Aorta (tissue), 5 donors: ENCODE results near the gene PLD1. TPM values are rescaled to one million over a fixed set of nuclear protein-coding genes. Genes with fewer than 3 reads are reported as not detected.

Experiments used
- ATAC-seq: fragments of 200-7000 bp; cut with Tn5 transposase; one replicate; pipeline ENCODE4 v1.9.1; 2022; ENCODE audit warnings: moderate library complexity; ENCODE audit not compliant: low FRiP score
- DNase-seq, 2 donors: peaks; one replicate each; pipeline ENCODE4 v3.0.0-alpha.2; 2020
- H3K27ac ChIP-seq, 2 donors: one replicate each; pipeline ENCODE4 v1.5.1; 2013; ENCODE audit warnings: low read length in 2 of 2, mild to moderate bottlenecking in 2 of 2, moderate library complexity in 2 of 2, control low read depth in 1 of 2, inconsistent platforms in 1 of 2, low read depth in 1 of 2
- H3K27me3 ChIP-seq, 2 donors: one replicate each; pipeline ENCODE4 v1.6.1; 2013; ENCODE audit warnings: control low read depth in 1 of 2, low read length in 1 of 2, mild to moderate bottlenecking in 1 of 2, moderate library complexity in 1 of 2; ENCODE audit not compliant: insufficient read depth in 2 of 2, control insufficient read depth in 1 of 2
- H3K36me3 ChIP-seq, 2 donors: one replicate each; pipeline ENCODE4 v1.6.1; 2013; ENCODE audit warnings: control low read depth in 1 of 2, low read length in 1 of 2, mild to moderate bottlenecking in 1 of 2; ENCODE audit not compliant: insufficient read depth in 2 of 2, control insufficient read depth in 1 of 2
- H3K4me1 ChIP-seq, 2 donors: one replicate each; pipeline ENCODE4 v1.6.1; 2013; ENCODE audit warnings: low read length in 2 of 2, control low read depth in 1 of 2, mild to moderate bottlenecking in 1 of 2, moderate library complexity in 1 of 2; ENCODE audit not compliant: insufficient read depth in 2 of 2, control insufficient read depth in 1 of 2
- H3K4me3 ChIP-seq, 2 donors: one replicate each; pipeline ENCODE4 v1.5.1; 2013; ENCODE audit warnings: low read length in 2 of 2, control low read depth in 1 of 2, mild to moderate bottlenecking in 1 of 2
- H3K9me3 ChIP-seq: one replicate; pipeline ENCODE4 v1.6.1; 2013; ENCODE audit warnings: mild to moderate bottlenecking, low read length; ENCODE audit not compliant: control insufficient read depth
- WGBS, 2 donors: extraction: QIAGEN DNeasy Blood & Tissue Kit; methylation state at CpG; one replicate each; pipeline ENCODE4 v1.1.7; 2013; 5-methylcytosine and 5-hydroxymethylcytosine counted together
- intact Hi-C, 2 donors: fragments of 100-400 bp; cut with DNase I; formaldehyde crosslinking; loops; one replicate each; pipeline versions ENCODE4 v1.14.2 to v1.15.0; 2022
- polyA plus RNA-seq, 2 donors: library from polyadenylated mRNA; stranded (reverse); fragments of 200-250 nt; gene quantifications; one replicate each; pipeline ENCODE4 v1.2.3, GENCODE V29; 2013
- total RNA-seq, 2 donors: library from RNA; stranded (reverse); fragmentation: NEBNext Ultra II Directional; extraction: Animal tissue kit (Norgen Biotek cat#: 25700); gene quantifications; one replicate each; pipeline ENCODE4 v1.2.1, GENCODE V29; 2021
- donor health status: healthy with polysubstance abuse.
- donor health status: Bipolar disorder and iron deficiency.
- donor health status: DM: no; HTN: no; CAD: no.
- donor health status: DM: no; HTN: no; CAD: no.
- donor health status: DM: yes; HTN: yes; CAD: no.

PLD1 gene
- total and polyA plus RNA-seq, 4 donors = 19.1 to 41.3 (median 25.6) TPM

DNA sequence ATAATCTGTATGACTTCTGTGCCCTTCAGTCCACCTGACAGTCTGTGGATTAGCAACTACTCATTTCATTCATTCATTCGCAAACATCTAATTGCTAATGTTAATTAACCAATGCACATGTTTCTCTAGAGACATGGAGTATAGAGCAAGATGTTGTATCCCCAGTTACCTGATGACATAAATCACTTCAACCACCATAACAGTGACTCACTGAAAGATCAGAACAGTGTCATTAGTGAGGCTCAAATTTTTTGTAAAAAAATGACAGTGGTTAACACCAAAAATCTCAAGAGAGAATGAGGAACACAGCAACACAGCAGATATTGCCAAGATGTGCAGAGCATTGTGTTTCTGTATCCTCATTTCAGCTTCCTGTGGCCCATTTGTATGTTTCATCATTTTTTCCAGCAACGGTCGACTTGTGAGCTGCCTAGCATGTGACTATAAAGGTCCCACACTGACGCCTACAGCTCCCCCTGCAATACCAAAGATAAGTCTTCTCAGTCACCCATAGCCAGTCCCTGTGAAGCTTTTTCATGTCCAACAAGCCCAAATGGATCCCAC lies 3.7 kb upstream of the PLD1 start:
- no peak overlapping the region for H3K27ac ChIP-seq
- H3K27me3 ChIP-seq = no peaks in the 10 kb centered on the region
- intact Hi-C loops = no loop called here
- H3K4me3 ChIP-seq = no peak overlapping the region
- DNase-seq (peak in 1 of 2 donors; percentile 62), ATAC-seq (no peak)
- 82 to 84% methylated on average over 4 of the region's 4 CpGs for WGBS, 2 donors
- no peaks in the 10 kb centered on the region for H3K4me1 ChIP-seq
- no peaks in the 10 kb centered on the region for H3K9me3 ChIP-seq
- no peaks in the 10 kb centered on the region for H3K36me3 ChIP-seq

DNA sequence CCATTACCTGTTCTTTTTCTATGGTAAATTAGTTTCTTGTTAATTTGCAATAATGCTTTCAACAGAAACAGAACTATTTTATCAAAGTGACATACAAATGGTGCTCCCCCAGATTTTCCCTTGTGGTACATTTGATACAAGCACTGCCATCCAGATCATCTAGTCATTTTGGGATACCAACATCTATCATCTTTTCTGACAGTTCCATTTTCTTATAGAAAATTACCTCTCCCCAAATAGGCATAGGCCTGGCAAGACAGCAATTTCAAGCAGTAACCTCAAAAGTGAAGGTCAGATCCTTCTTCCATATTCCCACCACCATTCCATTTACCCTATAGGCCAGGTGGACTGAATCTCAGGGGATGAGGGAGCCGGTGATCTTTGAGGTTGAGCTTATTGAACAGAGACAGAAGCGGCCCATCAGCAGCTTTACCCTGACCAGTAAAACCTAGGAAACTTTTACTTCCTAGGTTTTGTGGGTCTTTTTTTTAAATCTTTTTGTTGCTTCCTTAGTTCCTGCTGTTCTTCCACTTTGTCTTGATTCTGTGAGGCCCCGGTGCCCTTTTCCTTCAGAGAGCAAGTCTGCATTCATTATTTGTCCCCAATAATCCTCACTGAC lies 3.1 kb upstream of the PLD1 start:
- ATAC-seq (no peak), DNase-seq (no peak)
- Histone ChIP-seq H3K9me3 (no peaks in the 10 kb centered on the region), H3K27me3 (no peaks in the 10 kb centered on the region), H3K27ac (no peak overlapping the region), H3K4me1 (no peaks in the 10 kb centered on the region), H3K4me3 (no peak overlapping the region), H3K36me3 (no peaks in the 10 kb centered on the region)
- 97 to 99% methylated on average over 3 of the region's 3 CpGs for WGBS, 2 donors
- intact Hi-C loops = no loop called here

DNA sequence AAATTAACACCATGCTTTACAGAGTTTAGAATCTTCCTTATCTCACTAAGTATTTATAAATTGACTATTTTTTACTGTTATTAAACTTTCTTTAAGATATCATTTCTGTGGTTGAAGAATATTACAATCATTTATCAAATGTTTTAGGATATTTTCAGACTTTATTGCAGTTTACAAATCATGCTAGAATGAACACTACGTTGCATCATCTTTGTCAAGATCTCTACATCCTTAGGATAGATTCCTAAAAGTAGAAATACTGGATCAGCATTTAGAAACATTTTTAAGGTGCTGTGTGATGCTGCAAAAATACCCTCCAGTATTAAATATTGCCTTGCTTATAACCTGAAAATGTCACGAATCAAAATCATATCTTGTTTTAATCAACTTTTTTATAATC lies 2.5 kb upstream of the PLD1 start:
- Histone ChIP-seq H3K4me1 (no peaks in the 10 kb centered on the region), H3K9me3 (no peaks in the 10 kb centered on the region), H3K36me3 (no peaks in the 10 kb centered on the region), H3K27ac (no peak overlapping the region), H3K27me3 (no peaks in the 10 kb centered on the region), H3K4me3 (no peak overlapping the region)
- WGBS, 2 donors = 93 to 94% methylated on average over 2 of the region's 2 CpGs
- no peak for ATAC-seq
- intact Hi-C loops = no loop called here
- no peak for DNase-seq

DNA sequence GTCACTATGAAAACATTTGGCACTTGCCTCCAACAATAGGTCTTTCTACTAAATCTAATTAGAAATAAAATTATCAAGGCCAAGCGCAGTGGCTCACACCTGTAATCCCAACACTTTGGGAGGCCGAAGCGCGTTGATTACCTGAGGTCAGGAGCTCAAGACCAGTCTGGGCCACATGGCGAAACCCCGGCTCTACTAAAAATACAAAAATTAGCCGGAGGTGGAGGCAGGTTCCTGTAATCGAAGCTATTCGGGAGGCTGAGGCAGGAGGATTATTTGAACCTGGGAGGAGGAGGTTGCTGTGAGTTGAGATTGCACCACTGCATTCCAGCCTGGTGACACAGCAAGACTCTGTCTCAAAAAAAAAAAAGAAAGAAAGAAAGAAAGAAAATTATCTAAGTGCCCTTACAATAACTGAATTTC lies 1.6 kb upstream of the PLD1 start:
- intact Hi-C loops = no loop called here
- no peaks in the 10 kb centered on the region for H3K36me3 ChIP-seq
- H3K27ac ChIP-seq = no peak overlapping the region
- DNase-seq (no peak), ATAC-seq (no peak)
- no peaks in the 10 kb centered on the region for H3K27me3 ChIP-seq
- H3K4me3 ChIP-seq = no peak overlapping the region
- no peaks in the 10 kb centered on the region for H3K4me1 ChIP-seq
- no peaks in the 10 kb centered on the region for H3K9me3 ChIP-seq
- 95 to 97% methylated on average over 9 of the region's 9 CpGs for WGBS, 2 donors

DNA sequence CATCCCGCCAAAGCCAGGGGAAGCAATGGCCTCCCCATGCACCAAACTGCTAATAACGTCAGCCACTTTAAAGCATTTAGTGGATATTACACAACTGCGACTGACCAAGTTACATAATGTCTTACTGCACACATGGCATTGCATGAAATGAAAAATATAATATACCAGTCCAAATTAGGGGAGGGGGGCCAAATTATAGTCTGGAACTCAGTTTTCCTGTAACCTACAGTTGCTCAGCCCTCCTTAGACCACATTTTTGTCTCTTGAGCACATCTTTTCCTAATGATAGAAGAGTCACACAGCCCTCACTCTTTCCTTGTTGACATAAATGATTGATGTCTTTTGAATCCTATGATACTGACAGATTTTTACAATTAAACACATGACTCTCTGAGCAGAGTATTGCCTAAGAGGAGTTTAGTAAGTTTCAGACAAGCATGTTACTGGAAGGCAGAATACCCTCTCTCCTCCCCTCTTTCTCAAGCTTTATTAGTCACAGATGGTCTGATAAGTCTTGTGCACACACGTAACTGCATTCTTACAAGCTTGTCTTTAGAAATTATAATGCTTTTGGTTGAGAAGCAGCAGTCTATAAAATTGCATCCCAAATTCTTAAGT lies 1.1 kb upstream of the PLD1 start:
- Histone ChIP-seq H3K4me3 (no peak overlapping the region), H3K27ac (no peak overlapping the region), H3K9me3 (no peaks in the 10 kb centered on the region), H3K36me3 (no peaks in the 10 kb centered on the region), H3K27me3 (no peaks in the 10 kb centered on the region), H3K4me1 (no peaks in the 10 kb centered on the region)
- WGBS, 2 donors = 12 to 17% methylated on average over 4 of the region's 4 CpGs
- intact Hi-C loops = no loop called here
- DNase-seq (no peak), ATAC-seq (peak; percentile 74)

DNA sequence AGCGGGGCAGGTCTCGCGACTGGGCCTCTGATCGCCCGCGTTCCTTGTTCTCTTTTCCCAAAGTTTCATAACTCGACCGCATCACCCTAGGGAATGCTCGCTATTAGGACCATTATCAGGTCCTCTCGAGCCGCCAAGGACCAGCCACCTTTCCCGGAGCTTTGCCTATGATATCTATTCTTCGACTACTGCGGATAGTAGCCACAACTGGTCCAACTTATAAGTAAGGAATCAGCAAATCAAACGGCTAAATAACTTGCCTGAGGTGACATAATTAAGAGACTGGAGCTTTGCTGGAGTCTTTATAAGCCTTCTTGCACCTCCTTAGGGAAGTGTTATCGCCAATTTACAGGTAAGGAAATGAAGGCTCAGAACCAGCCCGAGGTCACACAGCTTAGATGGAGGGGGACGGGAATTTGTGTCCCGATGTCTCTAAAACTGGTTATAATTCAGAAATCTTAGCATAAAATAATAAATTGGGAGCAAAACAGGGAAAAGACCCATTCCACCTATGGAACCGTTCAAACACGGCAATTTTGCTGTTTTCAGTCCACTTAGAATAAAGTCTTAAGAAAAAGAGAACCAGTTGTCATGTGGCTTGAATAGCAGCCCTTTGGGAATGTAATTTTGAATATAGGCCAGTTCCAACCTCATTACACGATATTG lies 479 bp upstream of the PLD1 start:
- Histone ChIP-seq H3K27me3 (no peaks in the 10 kb centered on the region), H3K27ac (peak overlapping the region in 1 of 2 donors; percentile 87), H3K4me3 (peak overlapping the region; percentile 30 to 32), H3K4me1 (no peaks in the 10 kb centered on the region), H3K36me3 (no peaks in the 10 kb centered on the region), H3K9me3 (no peaks in the 10 kb centered on the region)
- intact Hi-C loops = no loop called here
- no peak for DNase-seq
- 8 to 11% methylated on average over 22 of the region's 22 CpGs for WGBS, 2 donors
- no peak for ATAC-seq

DNA sequence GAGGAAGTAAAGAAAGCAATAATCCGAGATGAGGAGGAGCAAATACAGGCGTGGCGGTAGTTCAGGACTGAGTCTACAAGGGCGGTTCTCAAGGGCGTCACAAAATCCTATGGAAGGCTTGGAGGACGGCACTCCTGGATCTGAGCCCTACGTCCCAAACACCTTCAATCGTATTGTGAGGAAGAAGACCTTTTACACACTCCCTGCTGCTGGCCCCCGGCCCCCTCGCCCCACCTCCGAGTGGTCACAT lies 747 bp downstream of the PLD1 start:
- Histone ChIP-seq H3K27ac (peak overlapping the region in 1 of 2 donors; percentile 87), H3K4me1 (peaks cover 0 to 3% of the 10 kb centered on the region in 2 donors), H3K36me3 (no peaks in the 10 kb centered on the region), H3K4me3 (peak overlapping the region; percentile 30 to 32), H3K9me3 (no peaks in the 10 kb centered on the region), H3K27me3 (no peaks in the 10 kb centered on the region)
- no peak for DNase-seq
- ATAC-seq = peak; percentile 19
- 1% methylated on average over 11 of the region's 11 CpGs for WGBS, 2 donors
- intact Hi-C loops = no loop called here

DNA sequence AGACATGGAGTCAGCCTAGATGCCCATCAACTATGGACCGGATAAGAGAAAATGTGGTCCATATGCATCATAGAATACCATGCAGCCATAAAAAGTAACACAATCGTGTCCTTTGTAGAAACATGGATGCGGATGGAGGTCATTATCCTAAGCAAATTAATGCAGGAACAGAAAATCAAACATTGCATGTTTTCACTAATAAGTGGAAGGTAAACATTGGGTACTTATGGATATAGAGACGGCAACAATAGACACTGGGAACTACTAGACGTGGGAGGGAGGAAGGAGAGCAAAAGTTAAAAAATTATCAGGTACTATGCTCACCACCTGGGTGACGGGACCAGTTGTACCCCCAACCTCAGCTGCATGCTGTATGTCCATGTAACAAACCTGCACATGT lies 2.5 kb downstream of the PLD1 start:
- H3K36me3 ChIP-seq = no peaks in the 10 kb centered on the region
- no peak for DNase-seq
- intact Hi-C loops = no loop called here
- 97% methylated on average over 6 of the region's 6 CpGs for WGBS, 2 donors
- ATAC-seq = no peak
- peaks cover 2 to 4% of the 10 kb centered on the region in 2 donors for H3K4me1 ChIP-seq
- H3K9me3 ChIP-seq = no peaks in the 10 kb centered on the region
- no peak overlapping the region for H3K27ac ChIP-seq
- H3K27me3 ChIP-seq = no peaks in the 10 kb centered on the region
- H3K4me3 ChIP-seq = no peak overlapping the region
